ENCODE measurements around the gene CD276.

CD276 gene

GRCh38 chr15:73753250-73754130 is 69.3 kb downstream of the CD276 start, which contains the start of gene INSYN1:
Gene INSYN1 (minus strand): TSS chr15:73753351. CDS start chr15:73751130, 2,221 bp downstream.
- no peak within 1 kb of the TSS for H3K27ac ChIP-seq

GRCh38 chr15:73754461-73754860 is 70.3 kb downstream of the CD276 start:
- H3K27ac ChIP-seq, result no peak overlapping the region
- TF ChIP-seq CTCF (IDR thresholded peaks at IDR 0.05) (no peak), ZFX (IDR thresholded peaks at IDR 0.05; ENCODE audit: borderline replicate concordance) (no peak)

More at GRCh38 chr15:73753250-73754130, 69.3 kb downstream of the CD276 start, which contains the start of gene INSYN1:
- TF ChIP-seq ZFX (IDR thresholded peaks at IDR 0.05; ENCODE audit: borderline replicate concordance), result no peak
- TF ChIP-seq CTCF (IDR thresholded peaks at IDR 0.05), result no peak

- H3K27ac ChIP-seq, result no peak overlapping the region
- TF ChIP-seq ZFX (IDR thresholded peaks at IDR 0.05; ENCODE audit: borderline replicate concordance) (no peak), CTCF (IDR thresholded peaks at IDR 0.05) (no peak)
Observed at GRCh38 chr15:73755481-73755880, 71.3 kb downstream of the CD276 start.

- no peak for TF ChIP-seq ZFX (IDR thresholded peaks at IDR 0.05; ENCODE audit: borderline replicate concordance)
- no peak for TF ChIP-seq CTCF (IDR thresholded peaks at IDR 0.05)
- H3K27ac ChIP-seq, result no peak overlapping the region
Observed at GRCh38 chr15:73755946-73756345, 71.8 kb downstream of the CD276 start.

- no peak for TF ChIP-seq ZFX (IDR thresholded peaks at IDR 0.05; ENCODE audit: borderline replicate concordance)
- no peak for TF ChIP-seq CTCF (IDR thresholded peaks at IDR 0.05)
- no peak overlapping the region for H3K27ac ChIP-seq
Observed at GRCh38 chr15:73756390-73756789, 72.2 kb downstream of the CD276 start.

- H3K27ac ChIP-seq, result no peak overlapping the region
- no peak for TF ChIP-seq CTCF (IDR thresholded peaks at IDR 0.05)
- no peak for TF ChIP-seq ZFX (IDR thresholded peaks at IDR 0.05; ENCODE audit: borderline replicate concordance)
Observed at GRCh38 chr15:73756947-73757513, 72.8 kb downstream of the CD276 start.

- H3K27ac ChIP-seq, result no peak overlapping the region
- TF ChIP-seq CTCF (IDR thresholded peaks at IDR 0.05), result no peak
- TF ChIP-seq ZFX (IDR thresholded peaks at IDR 0.05; ENCODE audit: borderline replicate concordance), result no peak
Observed at GRCh38 chr15:73757571-73757970, 73.4 kb downstream of the CD276 start.
